GM20431 (cell line): Measurements from ENCODE around the gene CARD9.
"Not testable (repeated sequence)": the region's sequence is repeated elsewhere in the genome, so short reads cannot be mapped to it uniquely, and the experiment has no call there.

Experiments
- in situ Hi-C: fragments of 300-500 bp; cut with MseI, MboI; formaldehyde crosslinking; loops from one replicate; pipeline ENCODE4 v1.15.0; 2020; ENCODE audit warnings: low sequenced_read_pairs; ENCODE audit not compliant: unreplicated experiment

Gene CARD9

GRCh38 chr9:136352682-136353081 is 20.8 kb downstream of the CARD9 start:
- in situ Hi-C loops = no loop called here

- in situ Hi-C loops = not testable (repeated sequence)
Observed at GRCh38 chr9:136351868-136352267, 21.6 kb downstream of the CARD9 start.

- in situ Hi-C loops = no loop called here
Observed at GRCh38 chr9:136351252-136351800, 22.1 kb downstream of the CARD9 start.

- in situ Hi-C loops = no loop called here
Observed at GRCh38 chr9:136349546-136349945, 23.9 kb downstream of the CARD9 start.

- in situ Hi-C loops = no loop called here
Observed at GRCh38 chr9:136348691-136349090, 24.8 kb downstream of the CARD9 start.

GRCh38 chr9:136347472-136348256 is 25.8 kb downstream of the CARD9 start:
- in situ Hi-C loops = no loop called here

GRCh38 chr9:136346927-136347465 is 26.5 kb downstream of the CARD9 start:
- in situ Hi-C loops = no loop called here

GRCh38 chr9:136346157-136346481 is 27.4 kb downstream of the CARD9 start:
- in situ Hi-C loops = no loop called here

- in situ Hi-C loops = no loop called here
Observed at GRCh38 chr9:136345281-136346156, 27.9 kb downstream of the CARD9 start.

GRCh38 chr9:136344544-136345280 is 28.8 kb downstream of the CARD9 start:
- in situ Hi-C loops = no loop called here

- in situ Hi-C loops = no loop called here
Observed at GRCh38 chr9:136343884-136344269, 29.6 kb downstream of the CARD9 start.

GRCh38 chr9:136343121-136343883 is 30.2 kb downstream of the CARD9 start:
- in situ Hi-C loops = no loop called here

- in situ Hi-C loops = no loop called here
Observed at GRCh38 chr9:136342181-136343120, 31.0 kb downstream of the CARD9 start.

GRCh38 chr9:136341769-136342168 is 31.7 kb downstream of the CARD9 start:
- in situ Hi-C loops = no loop called here

- in situ Hi-C loops = no loop called here
Observed at GRCh38 chr9:136341042-136341655, 32.3 kb downstream of the CARD9 start.

- in situ Hi-C loops = no loop called here
Observed at GRCh38 chr9:136340356-136341041, 33.0 kb downstream of the CARD9 start.

GRCh38 chr9:136339958-136340310 is 33.5 kb downstream of the CARD9 start:
- in situ Hi-C loops = no loop called here
